Ishikawa (cell line): ENCODE data around the gene DEF6.

Experiments used
- CREB1 ChIP-seq: IDR thresholded peaks from 2 replicates; pipeline ENCODE4 v1.6.1; 2012; ENCODE audit warnings: low read depth
- EP300 ChIP-seq: IDR thresholded peaks from 2 replicates; pipeline ENCODE4 v1.6.1; 2012; ENCODE audit warnings: borderline replicate concordance
- MAX ChIP-seq: IDR thresholded peaks from 2 replicates; pipeline ENCODE4 v1.6.1; 2012
- RAD21 ChIP-seq: IDR thresholded peaks from 2 replicates; pipeline ENCODE4 v1.6.1; 2012; ENCODE audit warnings: low read depth
- REST ChIP-seq: IDR thresholded peaks from 2 replicates; pipeline ENCODE4 v1.6.1; 2012; ENCODE audit warnings: low read depth, mild to moderate bottlenecking
- TAF1 ChIP-seq: IDR thresholded peaks from 2 replicates; pipeline ENCODE4 v1.6.1; 2012; ENCODE audit warnings: low read depth, mild to moderate bottlenecking
- TF ChIP-seq, protein P1 (sequence below): IDR thresholded peaks from 2 replicates; pipeline ENCODE4 v1.6.1; 2012

GRCh38 chr6:35309611-35310264, 12.1 kb downstream of the DEF6 start:
- no peak for TF ChIP-seq TAF1
- TF ChIP-seq, protein P1, sequence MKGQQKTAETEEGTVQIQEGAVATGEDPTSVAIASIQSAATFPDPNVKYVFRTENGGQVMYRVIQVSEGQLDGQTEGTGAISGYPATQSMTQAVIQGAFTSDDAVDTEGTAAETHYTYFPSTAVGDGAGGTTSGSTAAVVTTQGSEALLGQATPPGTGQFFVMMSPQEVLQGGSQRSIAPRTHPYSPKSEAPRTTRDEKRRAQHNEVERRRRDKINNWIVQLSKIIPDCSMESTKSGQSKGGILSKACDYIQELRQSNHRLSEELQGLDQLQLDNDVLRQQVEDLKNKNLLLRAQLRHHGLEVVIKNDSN: no peak
- no peak for TF ChIP-seq MAX
- no peak for TF ChIP-seq CREB1
- TF ChIP-seq EP300: no peak
- TF ChIP-seq REST: no peak
- TF ChIP-seq RAD21: no peak
